NCI-H2196 (cell line): ENCODE results near the gene PPIF.

Experiments
- DNase-seq: peaks from one replicate; lab custom pipeline; 2025; ENCODE audit not compliant: unreplicated experiment; lab: John Stamatoyannopoulos, UW

The PPIF gene

GRCh38 chr10:79385392-79385795 is 38.1 kb downstream of the PPIF start:
- no peak for DNase-seq

- DNase-seq: no peak
These were observed 38.7 kb downstream of the PPIF start for GRCh38 chr10:79385804-79386531.

- no peak for DNase-seq
These were observed 39.6 kb downstream of the PPIF start for GRCh38 chr10:79386637-79387465.

DNA sequence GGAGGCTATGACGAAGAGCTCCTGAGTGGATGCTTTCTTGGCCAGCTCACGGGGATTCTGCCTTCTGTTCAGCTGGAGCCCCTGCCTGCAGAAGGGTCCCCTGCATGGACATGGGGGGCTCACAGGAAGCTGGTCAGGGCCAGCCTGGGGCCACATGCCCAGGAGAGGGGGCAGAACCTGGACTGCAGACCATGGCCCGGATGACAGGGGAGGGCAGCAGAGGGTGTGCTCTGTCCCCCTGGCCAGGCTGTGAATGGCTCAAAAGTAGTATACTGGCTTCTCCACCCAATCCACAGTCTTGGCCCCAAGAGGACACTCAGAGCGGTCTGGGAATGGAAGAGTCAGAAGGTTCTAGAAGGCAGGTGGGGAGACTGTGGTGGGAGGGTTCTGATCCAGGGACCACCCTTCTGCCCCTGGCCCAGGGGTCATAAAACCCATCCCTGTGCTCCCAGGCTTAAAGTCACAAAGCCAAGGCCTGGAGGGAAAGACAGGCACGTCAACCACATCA is 40.3 kb downstream of the PPIF start:
- no peak for DNase-seq

- no peak for DNase-seq
These were observed 40.9 kb downstream of the PPIF start for GRCh38 chr10:79387974-79388850.

GRCh38 chr10:79390057-79390456 is 42.8 kb downstream of the PPIF start:
- no peak for DNase-seq

DNA sequence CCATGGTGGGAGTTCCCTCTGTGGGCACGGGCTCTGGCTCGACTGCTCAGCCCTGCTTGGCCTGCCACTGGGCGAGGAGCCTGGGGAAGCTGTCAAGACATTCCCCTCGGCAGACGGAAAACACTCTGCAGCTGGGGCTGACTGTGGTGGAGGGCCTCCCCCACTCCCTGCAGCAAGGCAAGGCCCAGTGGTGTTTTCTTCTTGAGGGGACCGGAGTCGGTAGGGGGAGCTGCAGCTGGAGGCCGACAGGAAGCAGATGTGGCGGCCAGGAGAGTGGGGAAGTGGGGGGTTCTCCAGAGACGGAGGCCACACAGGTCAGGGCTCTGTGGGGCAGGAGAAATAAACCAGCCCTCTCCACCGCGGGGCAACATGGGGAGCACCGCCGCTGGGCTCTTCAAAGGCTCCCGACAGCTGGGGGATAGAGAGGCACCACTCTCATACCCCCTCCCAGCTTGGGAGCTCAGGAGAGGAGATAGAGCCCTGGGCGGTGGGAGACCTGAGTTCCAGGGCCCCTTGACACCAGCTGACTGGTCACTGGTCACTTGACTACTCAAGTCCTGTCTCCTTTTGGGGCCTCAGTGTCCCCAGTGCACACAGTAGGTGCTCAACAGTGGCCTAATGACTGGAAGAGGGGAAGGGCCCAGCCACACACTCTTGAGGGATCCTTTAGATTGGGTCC is 43.4 kb downstream of the PPIF start:
- no peak for DNase-seq

GRCh38 chr10:79391231-79392019 is 44.2 kb downstream of the PPIF start:
- DNase-seq: no peak

GRCh38 chr10:79392020-79392398 is 44.7 kb downstream of the PPIF start:
- DNase-seq: no peak

DNA sequence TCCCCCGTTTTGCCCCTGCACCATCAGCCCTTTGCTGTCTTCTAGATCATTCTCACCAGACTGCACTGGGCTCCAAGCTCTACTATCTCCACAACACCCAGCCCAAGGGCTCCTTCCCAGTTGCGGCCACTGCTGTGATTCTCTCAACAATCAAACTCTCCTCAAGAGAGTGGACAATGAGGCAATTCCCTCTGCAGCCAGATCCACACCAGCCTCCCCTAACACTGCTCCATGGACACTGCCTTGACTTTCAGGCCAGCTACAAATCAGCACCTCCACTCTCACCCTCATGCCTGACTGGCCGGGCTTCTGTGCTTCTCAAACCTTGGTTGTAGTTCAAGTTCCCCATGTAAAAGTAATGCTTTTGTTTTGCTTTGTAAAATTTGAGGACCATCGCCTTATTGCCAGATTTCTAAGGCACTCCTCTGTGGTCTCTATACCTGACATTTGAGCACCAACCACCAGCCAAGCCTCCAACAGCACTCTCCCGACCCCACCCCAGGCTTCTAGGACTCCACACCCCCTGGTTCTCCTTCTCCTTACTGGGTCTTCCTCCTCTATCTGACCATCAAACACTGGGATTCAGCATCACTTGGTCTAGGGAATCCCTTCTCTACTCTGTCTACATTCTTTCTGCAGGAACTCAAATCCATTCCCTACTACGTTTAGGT is 45.4 kb downstream of the PPIF start:
- no peak for DNase-seq

- no peak for DNase-seq
These were observed 46.1 kb downstream of the PPIF start for GRCh38 chr10:79393221-79393923.

DNA sequence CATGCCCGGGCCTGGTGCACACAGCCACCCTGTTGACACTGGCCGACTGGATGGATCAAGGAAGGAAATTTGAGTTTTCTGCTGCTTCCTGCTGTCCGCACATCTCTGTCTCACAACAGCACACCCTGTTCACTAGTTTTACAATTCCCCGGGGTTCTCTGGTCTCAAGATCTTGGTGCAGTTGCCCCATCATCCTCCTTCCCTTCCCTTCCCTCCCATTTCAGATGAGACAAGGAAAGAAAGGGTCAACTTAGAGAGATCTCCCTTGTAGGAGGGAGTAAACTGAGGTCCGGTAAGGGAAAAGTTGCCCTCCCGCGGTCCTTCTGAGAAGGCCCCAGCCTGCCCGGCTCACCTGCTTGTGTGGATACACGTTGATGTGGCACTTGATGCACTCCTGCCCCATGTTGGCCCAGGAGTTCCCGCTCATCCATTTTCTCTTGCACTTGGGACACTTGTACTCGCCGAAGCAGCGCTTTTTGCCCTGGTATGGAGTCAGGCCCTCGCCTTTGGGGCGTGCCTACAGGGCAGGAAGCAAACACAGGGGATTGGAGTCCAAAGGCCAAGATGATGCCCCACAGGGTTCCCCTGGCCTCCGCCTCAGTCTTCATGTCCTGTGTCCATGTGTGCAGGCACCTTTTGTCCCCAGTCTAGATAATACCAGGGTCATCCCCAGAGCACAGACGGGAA is 46.8 kb downstream of the PPIF start:
- no peak for DNase-seq

GRCh38 chr10:79394664-79395063 is 47.4 kb downstream of the PPIF start:
- DNase-seq: no peak

- no peak for DNase-seq
These were observed 49.3 kb downstream of the PPIF start for GRCh38 chr10:79396520-79396919.

GRCh38 chr10:79397051-79397450 is 49.8 kb downstream of the PPIF start:
- DNase-seq: no peak

- DNase-seq: no peak
These were observed 50.5 kb downstream of the PPIF start for GRCh38 chr10:79397575-79398303.

GRCh38 chr10:79398642-79399041 is 51.4 kb downstream of the PPIF start:
- DNase-seq: no peak
